Measurements from ENCODE around the gene VPS54. TPM values are rescaled to one million over a fixed set of nuclear protein-coding genes. Genes with fewer than 3 reads are reported as not detected.

The VPS54 gene
- total and polyA plus RNA-seq, 4 donors: 12.5 to 49.3 (median 15.7) TPM

DNA sequence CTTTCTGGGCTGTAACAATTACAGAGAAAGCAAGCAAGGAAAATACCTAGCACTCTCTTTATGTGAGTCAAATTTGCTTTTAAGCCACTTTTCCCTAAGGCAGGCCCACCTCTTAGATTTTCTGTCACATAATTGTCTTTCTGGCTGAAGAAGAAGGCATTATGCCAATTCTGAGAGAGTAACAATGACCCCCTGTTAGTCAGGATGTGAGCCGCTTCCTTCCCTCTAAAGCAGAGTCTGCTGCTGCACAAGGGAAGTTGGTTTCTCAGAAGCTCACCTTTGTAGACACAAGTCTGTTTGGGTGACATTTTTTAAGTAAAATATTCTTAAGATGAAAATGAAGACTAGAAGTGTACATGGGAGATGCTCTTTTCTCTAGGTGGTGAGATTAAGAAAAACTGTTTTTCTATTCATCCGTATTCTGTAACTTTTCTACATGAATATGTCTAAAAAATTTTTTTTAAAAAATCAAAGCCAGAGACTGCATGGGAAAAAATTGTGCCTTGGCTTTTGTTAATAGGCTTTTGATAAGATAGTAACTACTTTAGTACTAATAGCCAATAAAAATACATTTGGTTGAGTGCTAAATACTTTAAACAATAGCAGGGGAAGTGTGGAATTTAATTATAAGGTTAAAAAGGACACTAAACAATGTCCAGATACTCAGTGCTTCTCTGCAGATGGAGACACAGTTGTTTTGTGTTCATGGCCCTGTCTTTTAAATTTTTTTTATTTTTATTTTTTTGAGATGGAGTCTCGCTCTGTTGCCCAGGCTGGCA lies 33.4 kb upstream of the VPS54 start:
- TF ChIP-seq, protein P1, sequence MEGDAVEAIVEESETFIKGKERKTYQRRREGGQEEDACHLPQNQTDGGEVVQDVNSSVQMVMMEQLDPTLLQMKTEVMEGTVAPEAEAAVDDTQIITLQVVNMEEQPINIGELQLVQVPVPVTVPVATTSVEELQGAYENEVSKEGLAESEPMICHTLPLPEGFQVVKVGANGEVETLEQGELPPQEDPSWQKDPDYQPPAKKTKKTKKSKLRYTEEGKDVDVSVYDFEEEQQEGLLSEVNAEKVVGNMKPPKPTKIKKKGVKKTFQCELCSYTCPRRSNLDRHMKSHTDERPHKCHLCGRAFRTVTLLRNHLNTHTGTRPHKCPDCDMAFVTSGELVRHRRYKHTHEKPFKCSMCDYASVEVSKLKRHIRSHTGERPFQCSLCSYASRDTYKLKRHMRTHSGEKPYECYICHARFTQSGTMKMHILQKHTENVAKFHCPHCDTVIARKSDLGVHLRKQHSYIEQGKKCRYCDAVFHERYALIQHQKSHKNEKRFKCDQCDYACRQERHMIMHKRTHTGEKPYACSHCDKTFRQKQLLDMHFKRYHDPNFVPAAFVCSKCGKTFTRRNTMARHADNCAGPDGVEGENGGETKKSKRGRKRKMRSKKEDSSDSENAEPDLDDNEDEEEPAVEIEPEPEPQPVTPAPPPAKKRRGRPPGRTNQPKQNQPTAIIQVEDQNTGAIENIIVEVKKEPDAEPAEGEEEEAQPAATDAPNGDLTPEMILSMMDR (IDR thresholded peaks at IDR 0.05; ENCODE audit: control extremely low read depth, extremely low read depth): no peak
- Histone ChIP-seq H3K27ac (ENCODE audit: low read depth in 1 of 2, low read length in 1 of 2) (peak overlapping the region in 1 of 2 donors; percentile 79), H3K9me3 (ENCODE audit: control insufficient read depth in 4 of 4, insufficient read depth in 3 of 4, low read length in 3 of 4) (no peaks in the 10 kb centered on the region), H3K36me3 (ENCODE audit: control insufficient read depth in 4 of 4, insufficient read depth in 4 of 4, low read length in 4 of 4) (no peaks in the 10 kb centered on the region), H3K4me3 (no peak overlapping the region), H3K4me1 (ENCODE audit: control insufficient read depth in 5 of 5, insufficient read depth in 5 of 5, low read length in 5 of 5) (no peaks in the 10 kb centered on the region), H3K27me3 (ENCODE audit: control insufficient read depth in 3 of 3, insufficient read depth in 3 of 3, low read length in 2 of 3) (no peaks in the 10 kb centered on the region), H3K9ac (ENCODE audit: insufficient read depth in 1 of 2, low read length in 2 of 2) (no peak overlapping the region)
- no peak for ATAC-seq (ENCODE audit: insufficient read depth, low FRiP score)
- WGBS, 2 donors: 68 to 75% methylated on average over 3 of the region's 3 CpGs
- DNase-seq: peak in 2 of 3 donors; percentile 46 to 61

DNA sequence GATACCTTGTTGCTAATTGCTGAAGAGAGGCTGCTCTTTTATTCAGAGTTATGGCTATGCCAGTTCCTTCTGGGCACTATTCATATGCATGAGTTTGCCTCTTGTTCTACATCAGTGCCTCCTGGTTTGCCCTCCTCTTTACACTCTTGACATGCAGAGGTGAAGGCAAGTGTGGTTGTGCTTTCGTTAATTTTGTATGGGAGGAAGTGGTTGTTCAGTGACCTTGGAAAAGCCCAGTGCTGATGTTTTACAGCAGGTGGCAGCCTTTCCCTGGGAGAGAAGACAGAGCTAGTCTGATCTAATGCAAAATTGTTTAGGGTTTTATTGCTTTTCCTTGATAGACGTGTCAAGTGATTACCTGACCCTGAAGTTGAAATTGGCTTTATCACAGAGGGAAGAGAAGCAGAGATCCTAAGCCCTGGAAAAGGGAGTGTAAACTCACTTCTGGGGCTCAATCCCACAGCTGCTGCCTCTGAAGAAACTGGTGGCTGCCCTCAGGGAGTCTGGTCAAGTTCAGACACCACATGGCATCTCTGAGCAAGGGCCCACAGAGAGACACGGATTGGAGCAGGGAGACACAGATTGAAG lies 30.5 kb upstream of the VPS54 start:
- Histone ChIP-seq H3K4me3 (no peak overlapping the region), H3K36me3 (ENCODE audit: control insufficient read depth in 4 of 4, insufficient read depth in 4 of 4, low read length in 4 of 4) (no peaks in the 10 kb centered on the region), H3K4me1 (ENCODE audit: control insufficient read depth in 5 of 5, insufficient read depth in 5 of 5, low read length in 5 of 5) (no peaks in the 10 kb centered on the region), H3K9ac (ENCODE audit: insufficient read depth in 1 of 2, low read length in 2 of 2) (no peak overlapping the region), H3K27me3 (ENCODE audit: control insufficient read depth in 3 of 3, insufficient read depth in 3 of 3, low read length in 2 of 3) (no peaks in the 10 kb centered on the region), H3K9me3 (ENCODE audit: control insufficient read depth in 4 of 4, insufficient read depth in 3 of 4, low read length in 3 of 4) (no peaks in the 10 kb centered on the region), H3K27ac (ENCODE audit: low read depth in 1 of 2, low read length in 1 of 2) (no peak overlapping the region)
- TF ChIP-seq, protein P1 (IDR thresholded peaks at IDR 0.05; ENCODE audit: control extremely low read depth, extremely low read depth): peak; percentile 91
- ATAC-seq (ENCODE audit: insufficient read depth, low FRiP score) (peak; percentile 88), DNase-seq (peak; percentile 71 to 85 (median 83))
- 4 to 8% methylated on average over 3 of the region's 3 CpGs for WGBS, 2 donors

DNA sequence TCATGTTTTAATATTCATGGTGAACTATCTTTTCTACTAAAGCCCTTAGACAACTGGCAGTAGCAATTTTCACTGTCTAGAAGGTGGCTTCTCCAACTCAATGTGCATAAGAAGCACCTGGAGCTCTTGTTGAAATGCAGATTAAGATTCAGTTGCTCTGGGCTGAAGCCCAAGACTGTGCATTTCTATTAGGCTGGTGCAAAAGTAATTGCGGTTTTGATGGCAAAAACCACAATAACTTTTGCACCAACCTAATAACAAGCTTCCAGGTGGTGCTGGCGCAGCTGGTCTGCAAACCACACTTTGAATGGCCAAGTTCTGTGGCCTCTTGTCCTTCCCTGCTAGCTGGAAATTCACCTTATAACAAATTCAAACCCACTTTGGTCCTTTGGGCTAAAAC lies 26.7 kb upstream of the VPS54 start:
- WGBS, 2 donors: 96 to 97% methylated on average over 2 of the region's 2 CpGs
- Histone ChIP-seq H3K27ac (ENCODE audit: low read depth in 1 of 2, low read length in 1 of 2) (no peak overlapping the region), H3K4me3 (no peak overlapping the region), H3K36me3 (ENCODE audit: control insufficient read depth in 4 of 4, insufficient read depth in 4 of 4, low read length in 4 of 4) (no peaks in the 10 kb centered on the region), H3K27me3 (ENCODE audit: control insufficient read depth in 3 of 3, insufficient read depth in 3 of 3, low read length in 2 of 3) (no peaks in the 10 kb centered on the region), H3K9me3 (ENCODE audit: control insufficient read depth in 4 of 4, insufficient read depth in 3 of 4, low read length in 3 of 4) (no peaks in the 10 kb centered on the region), H3K9ac (ENCODE audit: insufficient read depth in 1 of 2, low read length in 2 of 2) (no peak overlapping the region), H3K4me1 (ENCODE audit: control insufficient read depth in 5 of 5, insufficient read depth in 5 of 5, low read length in 5 of 5) (no peaks in the 10 kb centered on the region)
- DNase-seq (no peak), ATAC-seq (ENCODE audit: insufficient read depth, low FRiP score) (no peak)
- TF ChIP-seq, protein P1 (IDR thresholded peaks at IDR 0.05; ENCODE audit: control extremely low read depth, extremely low read depth): no peak

Data from lung (tissue), 12 donors.